Measurements from ENCODE around the gene KLK10. TPM values are rescaled to one million over a fixed set of nuclear protein-coding genes. Genes with fewer than 3 reads are reported as not detected.

KLK10 gene, protein sequence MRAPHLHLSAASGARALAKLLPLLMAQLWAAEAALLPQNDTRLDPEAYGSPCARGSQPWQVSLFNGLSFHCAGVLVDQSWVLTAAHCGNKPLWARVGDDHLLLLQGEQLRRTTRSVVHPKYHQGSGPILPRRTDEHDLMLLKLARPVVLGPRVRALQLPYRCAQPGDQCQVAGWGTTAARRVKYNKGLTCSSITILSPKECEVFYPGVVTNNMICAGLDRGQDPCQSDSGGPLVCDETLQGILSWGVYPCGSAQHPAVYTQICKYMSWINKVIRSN
- total RNA-seq (ENCODE audit: unreplicated experiment), result 11.1 TPM
- long read RNA-seq, partial matches to known transcripts, result 1 of 7 reads
- long read RNA-seq, other reads (novel, unspliced or antisense), result 3 of 7 reads

DNA sequence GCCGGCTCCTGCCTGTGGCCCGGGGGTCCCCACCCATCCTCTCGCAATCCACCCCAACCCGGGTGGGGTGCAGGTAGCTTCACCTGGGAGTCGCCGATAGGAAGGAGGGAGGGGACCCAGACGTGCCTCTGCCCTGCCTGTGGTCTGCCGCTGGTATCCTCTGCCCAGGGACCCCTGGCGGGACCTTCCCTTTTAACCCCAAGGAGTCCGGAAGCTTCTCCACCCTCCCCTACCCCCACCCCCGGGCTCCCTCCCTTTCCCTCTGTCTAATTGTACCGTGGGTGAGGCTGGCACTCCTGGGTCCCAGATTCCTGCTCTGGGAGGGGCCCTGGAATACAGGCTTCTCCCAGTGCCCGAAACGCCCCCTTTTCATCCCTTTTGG, at the start of gene KLK10:
KLK10 (minus strand) TSS at position 166 of the 382 bp plus-strand sequence. CDS start 579 bp downstream, outside the sequence.
- no peak for DNase-seq (ENCODE audit: low spot score)
- Mint-ChIP-seq H3K9me3 (ENCODE audit: unreplicated experiment) (no peaks in the 10 kb centered on the region), H3K4me1 (ENCODE audit: unreplicated experiment) (peaks cover 15% of the 10 kb centered on the region), H3K27me3 (ENCODE audit: unreplicated experiment) (peaks cover 18% of the 10 kb centered on the region), H3K4me3 (ENCODE audit: unreplicated experiment) (peak within 1 kb of the TSS; percentile 89), H3K27ac (ENCODE audit: unreplicated experiment) (no peak within 1 kb of the TSS), H3K36me3 (ENCODE audit: low read depth, unreplicated experiment) (peaks cover 5% of the 10 kb centered on the region)
- TF ChIP-seq, protein P1, sequence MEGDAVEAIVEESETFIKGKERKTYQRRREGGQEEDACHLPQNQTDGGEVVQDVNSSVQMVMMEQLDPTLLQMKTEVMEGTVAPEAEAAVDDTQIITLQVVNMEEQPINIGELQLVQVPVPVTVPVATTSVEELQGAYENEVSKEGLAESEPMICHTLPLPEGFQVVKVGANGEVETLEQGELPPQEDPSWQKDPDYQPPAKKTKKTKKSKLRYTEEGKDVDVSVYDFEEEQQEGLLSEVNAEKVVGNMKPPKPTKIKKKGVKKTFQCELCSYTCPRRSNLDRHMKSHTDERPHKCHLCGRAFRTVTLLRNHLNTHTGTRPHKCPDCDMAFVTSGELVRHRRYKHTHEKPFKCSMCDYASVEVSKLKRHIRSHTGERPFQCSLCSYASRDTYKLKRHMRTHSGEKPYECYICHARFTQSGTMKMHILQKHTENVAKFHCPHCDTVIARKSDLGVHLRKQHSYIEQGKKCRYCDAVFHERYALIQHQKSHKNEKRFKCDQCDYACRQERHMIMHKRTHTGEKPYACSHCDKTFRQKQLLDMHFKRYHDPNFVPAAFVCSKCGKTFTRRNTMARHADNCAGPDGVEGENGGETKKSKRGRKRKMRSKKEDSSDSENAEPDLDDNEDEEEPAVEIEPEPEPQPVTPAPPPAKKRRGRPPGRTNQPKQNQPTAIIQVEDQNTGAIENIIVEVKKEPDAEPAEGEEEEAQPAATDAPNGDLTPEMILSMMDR (IDR thresholded peaks at IDR 0.05; ENCODE audit: unreplicated experiment), result no peak

DNA sequence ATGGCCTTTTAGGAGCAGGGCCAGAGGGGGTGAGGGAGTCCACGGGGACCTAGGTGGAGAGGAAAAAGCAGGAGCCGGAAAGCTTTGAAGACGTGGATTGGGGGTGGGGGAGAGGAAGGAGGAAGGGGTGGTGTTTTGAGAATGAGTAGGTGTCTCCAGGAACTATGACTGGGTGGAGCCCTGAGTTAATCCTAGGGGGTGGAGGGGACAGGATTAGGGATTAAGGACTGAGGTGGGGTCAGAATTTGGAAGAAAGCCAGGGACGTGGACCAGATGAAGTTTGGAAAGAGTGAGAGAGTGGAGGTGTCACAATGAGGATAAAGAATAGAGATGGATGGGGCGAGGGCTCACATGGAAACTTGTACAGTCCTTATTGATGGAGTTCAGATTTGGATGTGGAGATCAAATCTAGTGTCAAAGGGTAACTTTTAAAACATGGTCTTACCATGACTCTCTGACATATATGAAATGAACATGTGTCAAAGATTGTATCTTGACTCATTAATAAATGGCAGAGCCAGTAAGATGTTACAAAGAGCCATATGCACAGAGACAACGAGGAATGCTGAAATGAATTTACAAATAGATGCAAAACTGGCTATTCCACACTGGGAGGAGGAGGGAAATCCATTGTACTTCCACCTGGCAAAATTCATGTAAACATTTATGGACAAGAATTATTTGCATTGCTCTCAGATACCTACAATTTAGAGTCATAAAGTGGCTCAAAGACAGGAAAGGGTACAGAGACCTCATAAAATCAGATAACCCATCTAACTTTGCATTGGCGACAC, 47.1 kb upstream of the KLK10 start:
- peaks cover 3% of the 10 kb centered on the region for H3K4me1 Mint-ChIP-seq (ENCODE audit: unreplicated experiment)
- peaks cover 5% of the 10 kb centered on the region for H3K27me3 Mint-ChIP-seq (ENCODE audit: unreplicated experiment)
- H3K4me3 Mint-ChIP-seq (ENCODE audit: unreplicated experiment), result no peak overlapping the region
- no peaks in the 10 kb centered on the region for H3K9me3 Mint-ChIP-seq (ENCODE audit: unreplicated experiment)
- H3K36me3 Mint-ChIP-seq (ENCODE audit: low read depth, unreplicated experiment), result no peaks in the 10 kb centered on the region
- DNase-seq (ENCODE audit: low spot score), result no peak
- no peak overlapping the region for H3K27ac Mint-ChIP-seq (ENCODE audit: unreplicated experiment)
- TF ChIP-seq, protein P1 (IDR thresholded peaks at IDR 0.05; ENCODE audit: unreplicated experiment), result no peak

DNA sequence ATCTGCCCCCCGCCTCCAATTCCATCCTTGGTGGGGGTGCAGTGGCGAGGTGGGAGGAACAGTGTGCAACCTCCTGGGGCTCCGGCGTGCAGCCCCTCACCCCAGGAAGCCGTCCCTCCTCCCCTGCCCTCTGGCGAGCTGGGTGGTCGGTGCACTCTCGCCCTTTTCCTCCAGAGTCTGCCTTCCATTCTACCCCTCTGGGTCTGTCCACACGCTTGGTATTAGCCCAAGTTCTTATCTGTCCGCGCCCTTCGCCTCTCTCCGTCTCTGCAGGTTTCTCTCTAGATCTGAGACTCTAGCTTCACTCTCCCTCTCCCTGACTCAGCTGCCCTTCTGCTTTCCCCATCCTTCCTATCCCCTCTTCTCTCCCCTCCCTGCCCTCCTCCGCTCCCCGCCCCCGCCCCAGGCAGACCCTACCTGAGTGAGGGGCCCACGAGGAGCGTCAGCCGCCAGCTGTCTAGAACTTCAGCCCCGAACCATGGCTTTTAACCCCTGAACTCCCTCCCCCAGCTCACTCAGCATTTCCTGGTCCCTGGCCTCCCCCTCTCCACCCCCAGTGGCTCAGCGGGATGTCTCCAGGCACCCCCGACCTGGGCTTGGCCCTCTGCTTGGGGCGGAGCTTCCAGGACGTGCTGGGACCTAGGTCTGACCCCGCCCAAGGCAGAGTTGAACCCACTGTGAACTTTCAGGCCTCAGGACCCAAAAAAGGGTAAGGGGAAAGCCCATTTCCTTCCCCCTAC, 45.9 kb upstream of the KLK10 start:
- Mint-ChIP-seq H3K9me3 (ENCODE audit: unreplicated experiment) (no peaks in the 10 kb centered on the region), H3K27me3 (ENCODE audit: unreplicated experiment) (peaks cover 5% of the 10 kb centered on the region), H3K4me3 (ENCODE audit: unreplicated experiment) (peak overlapping the region; percentile 84), H3K36me3 (ENCODE audit: low read depth, unreplicated experiment) (no peaks in the 10 kb centered on the region), H3K27ac (ENCODE audit: unreplicated experiment) (no peak overlapping the region), H3K4me1 (ENCODE audit: unreplicated experiment) (peaks cover 3% of the 10 kb centered on the region)
- TF ChIP-seq, protein P1 (IDR thresholded peaks at IDR 0.05; ENCODE audit: unreplicated experiment), result no peak
- DNase-seq (ENCODE audit: low spot score), result no peak

DNA sequence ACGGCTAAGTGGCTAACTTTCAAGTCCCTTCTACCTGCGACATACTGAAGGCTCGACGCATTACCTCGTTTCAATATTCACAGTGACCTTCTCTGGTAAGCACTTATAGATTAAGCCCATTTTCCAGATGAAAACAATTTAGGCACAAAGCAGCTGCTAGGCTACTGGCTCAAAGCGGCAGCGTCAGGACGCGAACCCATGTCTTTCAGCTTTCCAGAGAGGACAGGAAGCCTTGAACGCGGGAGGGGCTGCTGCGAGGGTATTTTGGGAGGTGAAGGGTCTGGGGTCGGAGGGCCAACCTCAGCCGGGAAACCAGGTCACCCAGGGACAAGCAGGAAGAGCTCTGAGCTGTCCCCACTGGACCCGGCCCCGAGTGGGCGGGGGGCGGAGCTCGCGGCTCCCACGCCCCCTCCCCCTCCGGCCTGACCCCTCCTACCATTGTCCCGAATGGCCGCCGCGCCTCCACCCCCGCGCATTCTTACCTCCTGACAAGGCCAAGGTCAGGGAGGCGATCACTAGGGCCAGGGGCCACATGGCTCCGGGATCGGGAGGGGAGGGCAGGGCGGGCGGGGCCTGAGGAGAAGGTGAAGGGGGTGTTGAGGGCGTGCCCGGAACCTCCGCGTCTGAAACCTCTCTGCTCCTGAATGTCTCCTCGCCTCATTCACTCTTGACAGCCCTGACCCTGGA, 45.2 kb upstream of the KLK10 start, which contains the start of gene KLK13:
KLK13 (minus strand) TSS at position 559 of the 687 bp plus-strand sequence; CDS start at position 534, 25 bp downstream.
- peaks cover 3% of the 10 kb centered on the region for H3K4me1 Mint-ChIP-seq (ENCODE audit: unreplicated experiment)
- TF ChIP-seq, protein P1 (IDR thresholded peaks at IDR 0.05; ENCODE audit: unreplicated experiment), result no peak

More for the DNA sequence above, 45.2 kb upstream of the KLK10 start, which contains the start of gene KLK13:
- DNase-seq (ENCODE audit: low spot score), result peak; percentile 18
- H3K4me3 Mint-ChIP-seq (ENCODE audit: unreplicated experiment), result peak within 1 kb of the TSS; percentile 84
- H3K9me3 Mint-ChIP-seq (ENCODE audit: unreplicated experiment), result no peaks in the 10 kb centered on the region
- no peak within 1 kb of the TSS for H3K27ac Mint-ChIP-seq (ENCODE audit: unreplicated experiment)
- no peaks in the 10 kb centered on the region for H3K36me3 Mint-ChIP-seq (ENCODE audit: low read depth, unreplicated experiment)
- peaks cover 7% of the 10 kb centered on the region for H3K27me3 Mint-ChIP-seq (ENCODE audit: unreplicated experiment)
